ENCODE results near the gene CDK2. TPM values are rescaled to one million over a fixed set of nuclear protein-coding genes. Genes with fewer than 3 reads are reported as not detected.
"Not testable (repeated sequence)": the region's sequence is repeated elsewhere in the genome, so short reads cannot be mapped to it uniquely, and the experiment has no call there.

CDK2 gene
- total RNA-seq, 1 donor from 2014 or later: 108 TPM

GRCh38 chr12:55999522-55999921 lies 32.9 kb downstream of the CDK2 start:
- peaks cover 26% of the 10 kb centered on the region for H3K4me1 Mint-ChIP-seq
- intact Hi-C loops (cut with micrococcal nuclease); H3K4me3 Mint-ChIP-seq; H3K36me3 Mint-ChIP-seq (ENCODE audit: low read depth); DNase-seq; H3K27me3 Mint-ChIP-seq; H3K27ac Mint-ChIP-seq; H3K9me3 Mint-ChIP-seq: not testable (repeated sequence)

- H3K27me3 Mint-ChIP-seq; H3K36me3 Mint-ChIP-seq (ENCODE audit: low read depth); H3K9me3 Mint-ChIP-seq; H3K4me3 Mint-ChIP-seq; H3K27ac Mint-ChIP-seq; intact Hi-C loops (cut with micrococcal nuclease); DNase-seq: not testable (repeated sequence)
- peaks cover 26% of the 10 kb centered on the region for H3K4me1 Mint-ChIP-seq
These were observed 33.4 kb downstream of the CDK2 start for GRCh38 chr12:55999999-56000540.

DNA sequence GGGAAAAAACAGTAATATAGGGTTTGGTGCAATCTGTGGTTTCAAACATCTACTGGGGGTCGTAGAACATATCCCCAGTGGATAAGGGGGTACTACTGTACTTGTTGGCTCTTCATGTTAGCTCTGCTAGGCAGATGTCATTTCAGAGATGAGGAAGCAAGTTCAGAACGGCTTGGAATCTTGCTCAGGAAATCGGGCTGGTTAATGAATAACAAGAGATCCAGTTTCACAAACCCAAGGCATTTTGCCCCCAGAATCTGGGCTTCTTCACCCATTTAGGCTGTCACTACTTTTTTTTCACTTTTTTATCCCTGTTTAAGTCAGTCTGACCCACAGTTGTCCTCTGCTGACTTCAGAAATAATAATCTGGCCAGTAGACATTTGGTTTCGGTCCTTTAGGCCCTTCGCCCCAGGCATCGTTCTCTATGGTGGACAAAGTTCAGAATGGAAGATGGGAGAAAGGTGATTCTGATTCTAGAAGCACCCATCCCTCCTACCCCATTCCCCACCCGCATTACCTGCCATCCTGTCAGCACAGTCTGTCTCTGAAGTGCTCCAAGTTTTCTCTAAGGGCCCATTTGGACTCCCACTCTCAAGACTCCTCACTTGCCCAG lies 35.0 kb downstream of the CDK2 start:
- H3K4me3 Mint-ChIP-seq: no peak overlapping the region
- H3K4me1 Mint-ChIP-seq: peaks cover 26% of the 10 kb centered on the region

GRCh38 chr12:56003376-56003775 lies 36.7 kb downstream of the CDK2 start:
- H3K4me3 Mint-ChIP-seq; intact Hi-C loops (cut with micrococcal nuclease); H3K36me3 Mint-ChIP-seq (ENCODE audit: low read depth); H3K27ac Mint-ChIP-seq; H3K27me3 Mint-ChIP-seq; DNase-seq; H3K9me3 Mint-ChIP-seq: not testable (repeated sequence)
- H3K4me1 Mint-ChIP-seq: peaks cover 24% of the 10 kb centered on the region

More for the DNA sequence above, 35.0 kb downstream of the CDK2 start:
- no peak for DNase-seq
- intact Hi-C loops (cut with micrococcal nuclease): no loop called here
- H3K27ac Mint-ChIP-seq: no peak overlapping the region
- H3K9me3 Mint-ChIP-seq: no peaks in the 10 kb centered on the region
- no peaks in the 10 kb centered on the region for H3K36me3 Mint-ChIP-seq (ENCODE audit: low read depth)
- H3K27me3 Mint-ChIP-seq: no peaks in the 10 kb centered on the region

GRCh38 chr12:56004211-56004610 lies 37.6 kb downstream of the CDK2 start:
- Mint-ChIP-seq H3K4me3 (no peak overlapping the region), H3K9me3 (no peaks in the 10 kb centered on the region), H3K36me3 (ENCODE audit: low read depth) (no peaks in the 10 kb centered on the region), H3K27ac (peak overlapping the region; percentile 59), H3K4me1 (peaks cover 27% of the 10 kb centered on the region), H3K27me3 (no peaks in the 10 kb centered on the region)
- intact Hi-C loops (cut with micrococcal nuclease): no loop called here
- no peak for DNase-seq

GRCh38 chr12:56007564-56008559 lies 41.2 kb downstream of the CDK2 start:
- Mint-ChIP-seq H3K9me3 (no peaks in the 10 kb centered on the region), H3K4me3 (peak overlapping the region; percentile 87), H3K27me3 (no peaks in the 10 kb centered on the region), H3K36me3 (ENCODE audit: low read depth) (peaks cover 8% of the 10 kb centered on the region), H3K4me1 (peaks cover 32% of the 10 kb centered on the region), H3K27ac (peak overlapping the region; percentile 82)
- DNase-seq: peak; percentile 89
- intact Hi-C loops (cut with micrococcal nuclease): loop anchor here (2.0 kb wide), 1 partner anchor 13 kb away; the partner anchor contains the start of gene IKZF4

- no peak overlapping the region for H3K4me3 Mint-ChIP-seq
These were observed 43.5 kb downstream of the CDK2 start for GRCh38 chr12:56010111-56010570.

DNA sequence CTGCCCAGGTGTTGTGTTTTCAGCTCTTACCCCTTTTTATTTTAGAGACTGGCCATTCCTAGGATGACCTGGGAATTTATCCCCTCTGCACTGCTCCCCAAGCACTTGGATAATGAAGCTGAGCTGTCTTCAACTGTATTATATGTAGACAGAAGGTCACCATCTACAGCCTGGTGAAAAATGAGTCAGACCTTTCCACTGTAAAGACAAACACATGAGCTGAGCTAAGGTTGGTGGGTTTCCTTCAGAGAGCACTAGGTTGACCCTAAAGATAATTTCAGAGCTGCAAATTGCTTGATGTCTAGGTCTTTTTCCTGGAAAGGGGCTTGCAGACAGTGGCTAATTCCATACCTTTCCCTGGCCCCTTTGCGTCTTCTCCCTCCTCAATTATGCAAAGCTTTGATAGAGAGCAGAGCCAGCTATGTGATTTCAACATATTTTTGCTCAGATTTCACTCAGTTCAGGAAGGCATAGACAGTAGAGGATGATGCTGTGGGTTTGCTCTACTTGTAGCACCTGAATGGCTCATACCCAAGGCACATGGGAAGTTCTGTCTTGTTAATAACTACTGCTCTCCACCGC lies 45.0 kb downstream of the CDK2 start:
- H3K4me1 Mint-ChIP-seq: peaks cover 30% of the 10 kb centered on the region
- no peak overlapping the region for H3K4me3 Mint-ChIP-seq
- no peaks in the 10 kb centered on the region for H3K9me3 Mint-ChIP-seq
- no peaks in the 10 kb centered on the region for H3K27me3 Mint-ChIP-seq
- intact Hi-C loops (cut with micrococcal nuclease): no loop called here
- H3K36me3 Mint-ChIP-seq (ENCODE audit: low read depth): peaks cover 12% of the 10 kb centered on the region
- no peak overlapping the region for H3K27ac Mint-ChIP-seq
- DNase-seq: no peak

More at GRCh38 chr12:56010111-56010570, 43.5 kb downstream of the CDK2 start:
- intact Hi-C loops (cut with micrococcal nuclease): no loop called here
- Mint-ChIP-seq H3K27ac (no peak overlapping the region), H3K36me3 (ENCODE audit: low read depth) (peaks cover 11% of the 10 kb centered on the region), H3K4me1 (peaks cover 34% of the 10 kb centered on the region), H3K27me3 (no peaks in the 10 kb centered on the region), H3K9me3 (no peaks in the 10 kb centered on the region)
- no peak for DNase-seq

DNA sequence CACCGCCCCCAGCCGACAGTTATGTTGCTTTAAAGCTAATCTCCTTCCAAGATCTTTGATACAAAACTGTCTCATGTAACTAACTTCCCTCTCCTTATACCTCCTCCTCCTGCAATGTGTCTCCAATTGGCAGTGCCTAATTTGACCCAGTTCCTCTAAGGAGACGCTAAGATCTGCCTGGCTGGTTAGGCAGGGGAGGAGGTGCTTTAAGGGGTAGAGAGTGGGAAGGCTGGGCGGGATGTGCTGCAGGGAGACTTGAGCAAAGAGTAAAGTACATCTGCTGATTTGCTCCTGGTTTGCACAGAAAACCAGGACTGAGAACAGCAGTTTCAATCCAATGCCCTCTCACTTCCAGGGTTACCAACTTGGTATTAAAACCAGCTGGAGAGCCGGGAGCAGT lies 46.9 kb downstream of the CDK2 start:
- DNase-seq: no peak
- Mint-ChIP-seq H3K36me3 (ENCODE audit: low read depth) (peaks cover 18% of the 10 kb centered on the region), H3K9me3 (no peaks in the 10 kb centered on the region)

DNA sequence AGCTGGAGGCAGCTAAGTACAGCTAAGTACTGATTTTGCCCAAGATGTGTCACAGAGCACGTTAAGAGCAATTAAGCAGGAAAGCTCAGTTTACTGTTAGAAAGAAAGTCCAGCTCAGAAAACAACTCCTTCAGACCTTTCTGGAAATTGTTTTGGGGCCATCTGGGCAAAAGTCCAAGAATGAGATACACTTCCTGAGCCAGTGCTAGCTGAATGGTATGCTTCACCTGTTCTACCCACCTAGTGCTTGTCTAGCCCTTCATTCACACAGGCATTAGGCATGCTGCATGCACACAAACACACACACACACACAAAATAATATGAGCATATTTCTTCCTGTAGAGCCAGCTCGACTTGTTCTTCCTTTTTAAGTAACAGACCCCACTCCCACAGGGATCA lies 47.6 kb downstream of the CDK2 start:
- H3K27ac Mint-ChIP-seq: no peak overlapping the region
- no peak for DNase-seq
- H3K4me1 Mint-ChIP-seq: peaks cover 20% of the 10 kb centered on the region
- no peaks in the 10 kb centered on the region for H3K27me3 Mint-ChIP-seq
- no peaks in the 10 kb centered on the region for H3K9me3 Mint-ChIP-seq
- H3K4me3 Mint-ChIP-seq: no peak overlapping the region
- H3K36me3 Mint-ChIP-seq (ENCODE audit: low read depth): peaks cover 18% of the 10 kb centered on the region
- intact Hi-C loops (cut with micrococcal nuclease): no loop called here

More for the DNA sequence above, 46.9 kb downstream of the CDK2 start:
- Mint-ChIP-seq H3K4me3 (no peak overlapping the region), H3K27ac (no peak overlapping the region), H3K4me1 (peaks cover 24% of the 10 kb centered on the region), H3K27me3 (no peaks in the 10 kb centered on the region)
- intact Hi-C loops (cut with micrococcal nuclease): no loop called here

GRCh38 chr12:56017181-56017580 lies 50.6 kb downstream of the CDK2 start:
- Mint-ChIP-seq H3K4me3 (no peak overlapping the region), H3K36me3 (ENCODE audit: low read depth) (peaks cover 21% of the 10 kb centered on the region), H3K9me3 (no peaks in the 10 kb centered on the region), H3K4me1 (peaks cover 34% of the 10 kb centered on the region), H3K27me3 (no peaks in the 10 kb centered on the region), H3K27ac (no peak overlapping the region)
- DNase-seq: no peak
- intact Hi-C loops (cut with micrococcal nuclease): no loop called here

DNA sequence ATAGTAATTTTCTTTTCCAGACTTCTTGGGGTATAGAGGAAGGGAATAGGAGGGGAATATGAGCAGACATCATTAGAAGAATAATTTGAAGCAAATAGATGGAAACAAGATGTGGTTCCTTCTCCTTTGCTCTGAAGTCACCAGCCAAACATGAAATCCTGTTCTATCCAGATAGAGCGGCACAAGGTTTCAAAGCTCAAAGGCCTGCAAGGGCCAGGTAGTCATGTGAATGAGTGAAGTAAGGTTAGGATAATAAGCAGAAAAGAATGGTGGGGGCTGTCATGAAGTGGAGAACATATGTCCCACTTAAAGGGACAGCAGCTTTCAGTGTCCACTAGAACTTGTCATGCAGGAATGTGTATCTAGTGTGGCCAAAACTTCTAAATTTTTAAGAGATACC lies 51.7 kb downstream of the CDK2 start:
- no peak for DNase-seq
- Mint-ChIP-seq H3K27me3 (no peaks in the 10 kb centered on the region), H3K4me3 (no peak overlapping the region), H3K27ac (no peak overlapping the region), H3K9me3 (no peaks in the 10 kb centered on the region), H3K4me1 (peaks cover 43% of the 10 kb centered on the region), H3K36me3 (ENCODE audit: low read depth) (peaks cover 18% of the 10 kb centered on the region)
- intact Hi-C loops (cut with micrococcal nuclease): no loop called here

DNA sequence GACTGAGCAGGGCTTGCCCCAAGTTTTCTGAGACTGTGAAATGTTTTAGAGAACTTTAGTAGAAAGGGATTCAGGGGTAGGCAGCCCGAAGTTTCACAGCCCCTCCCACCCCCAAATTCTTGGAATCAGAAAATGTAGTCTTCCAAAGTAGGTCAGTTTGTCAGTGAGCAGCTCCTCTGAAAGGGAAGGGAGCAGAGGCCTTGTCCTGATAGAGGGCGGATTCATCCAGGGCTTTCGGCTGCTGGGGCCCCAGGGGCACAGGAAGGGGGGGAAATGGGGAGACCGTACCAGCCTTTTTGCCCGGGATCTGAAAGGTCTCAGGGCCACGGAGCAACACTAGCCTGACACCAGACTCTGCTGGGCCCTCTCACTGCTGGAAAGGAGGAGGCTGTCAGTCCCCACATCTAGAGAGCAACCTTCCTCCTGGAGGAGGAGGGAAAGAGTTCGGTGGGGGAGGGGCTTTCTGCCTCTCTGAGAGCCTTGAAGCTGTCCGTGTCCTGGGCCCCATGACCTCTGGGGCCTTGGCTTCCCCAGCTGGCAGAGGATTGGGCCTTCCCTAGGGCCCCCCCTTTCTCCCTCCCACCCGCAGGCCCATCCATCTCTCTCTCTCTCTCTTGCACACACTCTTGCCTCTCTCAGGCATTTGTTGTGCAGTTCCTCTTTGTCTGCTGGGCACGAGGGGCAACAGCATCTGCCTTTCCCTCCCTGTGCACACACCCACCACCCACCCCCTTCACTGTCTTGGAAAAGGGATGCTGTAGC lies 54.0 kb downstream of the CDK2 start, which contains the start of gene IKZF4:
Gene IKZF4, plus strand, starts transcription at position 621 of the 762 bp plus-strand sequence. CDS start 451 bp downstream, outside the sequence.
- Mint-ChIP-seq H3K27me3 (no peaks in the 10 kb centered on the region), H3K27ac (peak within 1 kb of the TSS; percentile 99), H3K4me3 (peak within 1 kb of the TSS; percentile 100), H3K36me3 (ENCODE audit: low read depth) (peaks cover 24% of the 10 kb centered on the region), H3K9me3 (no peaks in the 10 kb centered on the region), H3K4me1 (peaks cover 47% of the 10 kb centered on the region)
- peak; percentile 77 for DNase-seq
- intact Hi-C loops (cut with micrococcal nuclease): loop anchor here (1.0 to 2.0 kb wide), 3 partner anchors 14 to 47 kb away; partner anchors contain the start of gene RPS26
